Measurements from ENCODE around the gene FCRL6.

- TF ChIP-seq CTCF (IDR thresholded peaks at IDR 0.05) (no peak), POLR2A (IDR thresholded peaks at IDR 0.05) (no peak)
Observed at GRCh38 chr1:159839116-159839849, 37.1 kb downstream of the FCRL6 start.
